Measurements from ENCODE around the gene CNTNAP1.
"Not testable (repeated sequence)": the region's sequence is repeated elsewhere in the genome, so short reads cannot be mapped to it uniquely, and the experiment has no call there.

CNTNAP1 gene

GRCh38 chr17:42681976-42682721, at the start of gene CNTNAP1:
CNTNAP1 (plus strand) TSS chr17:42682531; CDS start chr17:42682830, 299 bp downstream.
- peak; percentile 78 for DNase-seq

GRCh38 chr17:42632949-42633444, 49.3 kb upstream of the CNTNAP1 start:
- no peak for DNase-seq

GRCh38 chr17:42639525-42640113, 42.7 kb upstream of the CNTNAP1 start:
- no peak for DNase-seq

- DNase-seq, result no peak
Measured at GRCh38 chr17:42640121-42640520, 42.2 kb upstream of the CNTNAP1 start.

GRCh38 chr17:42642336-42642735, 40.0 kb upstream of the CNTNAP1 start:
- no peak for DNase-seq

- no peak for DNase-seq
Measured at GRCh38 chr17:42647778-42648177, 34.6 kb upstream of the CNTNAP1 start.

GRCh38 chr17:42651392-42651791, 30.9 kb upstream of the CNTNAP1 start:
- no peak for DNase-seq

GRCh38 chr17:42653179-42654124, 28.9 kb upstream of the CNTNAP1 start:
- DNase-seq, result no peak

- DNase-seq, result no peak
Measured at GRCh38 chr17:42655528-42655927, 26.8 kb upstream of the CNTNAP1 start.

GRCh38 chr17:42657824-42658588, 24.3 kb upstream of the CNTNAP1 start:
- DNase-seq, result no peak

GRCh38 chr17:42659079-42659931, 23.0 kb upstream of the CNTNAP1 start, which contains the start of gene TUBG2:
TUBG2 (plus strand) TSS chr17:42659284; CDS start chr17:42659504, 220 bp downstream.
- DNase-seq, result peak; percentile 91

- DNase-seq, result not testable (repeated sequence)
Measured at GRCh38 chr17:42659932-42660274, 22.4 kb upstream of the CNTNAP1 start.

GRCh38 chr17:42660692-42661345, 21.5 kb upstream of the CNTNAP1 start:
- no peak for DNase-seq

- DNase-seq, result no peak
Measured at GRCh38 chr17:42665581-42666001, 16.7 kb upstream of the CNTNAP1 start.

- not testable (repeated sequence) for DNase-seq
Measured at GRCh38 chr17:42666126-42666525, 16.2 kb upstream of the CNTNAP1 start.

- DNase-seq, result no peak
Measured at GRCh38 chr17:42667088-42667951, 15.0 kb upstream of the CNTNAP1 start.

- DNase-seq, result no peak
Measured at GRCh38 chr17:42669705-42669976, 12.7 kb upstream of the CNTNAP1 start.

- peak; percentile 83 for DNase-seq
Measured at GRCh38 chr17:42669977-42670788, 12.1 kb upstream of the CNTNAP1 start.

Measured in activated effector memory CD4-positive, alpha-beta T cell treated with anti-CD3 and anti-CD28 coated beads, Interleukin-2, amount 50 U/mL, for 16 hours (primary cell).